ENCODE results near the gene TMEM145. TPM values are rescaled to one million over a fixed set of nuclear protein-coding genes. Genes with fewer than 3 reads are reported as not detected.

Gene TMEM145
- total and polyA plus RNA-seq, 9 of the 15 experiments (the other 6 are each of a cell fraction or from before 2014, with no cell fraction given), result 0.80 to 5.5 (median 1.9) TPM; not detected in 3

DNA sequence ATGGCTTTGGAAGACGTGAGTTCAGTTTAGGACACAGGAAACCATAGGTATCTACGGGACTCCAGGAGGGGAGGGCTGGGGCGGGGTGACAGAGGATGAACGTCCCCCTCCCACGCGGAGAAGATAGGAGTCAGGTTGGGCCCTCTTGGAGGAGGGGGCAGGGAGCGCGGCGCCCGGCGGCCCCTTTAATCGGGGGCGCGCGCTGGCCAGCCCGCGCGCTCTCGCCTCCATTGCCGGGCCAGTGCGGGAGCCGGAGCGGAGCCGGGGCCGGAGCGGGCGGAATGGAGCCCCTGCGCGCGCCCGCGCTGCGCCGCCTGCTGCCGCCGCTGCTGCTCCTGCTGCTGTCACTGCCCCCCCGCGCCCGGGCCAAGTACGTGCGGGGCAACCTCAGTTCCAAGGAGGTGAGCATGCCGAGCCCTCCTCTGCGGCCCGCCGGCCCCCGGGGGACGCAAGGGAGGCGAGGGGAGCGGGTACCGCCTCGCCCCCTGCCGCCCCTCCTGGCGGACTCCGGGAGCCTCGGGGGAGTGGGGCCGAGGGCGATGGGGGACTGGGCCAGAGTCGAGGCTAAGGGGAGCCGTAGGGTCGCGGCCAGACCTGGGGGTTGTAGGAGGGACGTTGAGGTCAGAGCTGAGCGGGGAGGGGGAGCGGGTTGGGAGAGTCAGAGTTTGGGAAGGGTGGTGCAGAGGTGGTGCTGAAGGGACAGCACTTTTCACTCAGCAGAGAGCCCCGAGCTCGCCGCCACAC, at the start of gene TMEM145 (continued):
- TF ChIP-seq, protein P1, sequence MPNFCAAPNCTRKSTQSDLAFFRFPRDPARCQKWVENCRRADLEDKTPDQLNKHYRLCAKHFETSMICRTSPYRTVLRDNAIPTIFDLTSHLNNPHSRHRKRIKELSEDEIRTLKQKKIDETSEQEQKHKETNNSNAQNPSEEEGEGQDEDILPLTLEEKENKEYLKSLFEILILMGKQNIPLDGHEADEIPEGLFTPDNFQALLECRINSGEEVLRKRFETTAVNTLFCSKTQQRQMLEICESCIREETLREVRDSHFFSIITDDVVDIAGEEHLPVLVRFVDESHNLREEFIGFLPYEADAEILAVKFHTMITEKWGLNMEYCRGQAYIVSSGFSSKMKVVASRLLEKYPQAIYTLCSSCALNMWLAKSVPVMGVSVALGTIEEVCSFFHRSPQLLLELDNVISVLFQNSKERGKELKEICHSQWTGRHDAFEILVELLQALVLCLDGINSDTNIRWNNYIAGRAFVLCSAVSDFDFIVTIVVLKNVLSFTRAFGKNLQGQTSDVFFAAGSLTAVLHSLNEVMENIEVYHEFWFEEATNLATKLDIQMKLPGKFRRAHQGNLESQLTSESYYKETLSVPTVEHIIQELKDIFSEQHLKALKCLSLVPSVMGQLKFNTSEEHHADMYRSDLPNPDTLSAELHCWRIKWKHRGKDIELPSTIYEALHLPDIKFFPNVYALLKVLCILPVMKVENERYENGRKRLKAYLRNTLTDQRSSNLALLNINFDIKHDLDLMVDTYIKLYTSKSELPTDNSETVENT (CRISPR knock-in tag; IDR thresholded peaks at IDR 0.05), result 0 out of 2 replicates have a peak, but pooled peaks have one; percentile 14
- no peak for TF ChIP-seq CHD7 (IDR thresholded peaks at IDR 0.05; ENCODE audit: low read depth, low read length)
- TF ChIP-seq, protein P2, sequence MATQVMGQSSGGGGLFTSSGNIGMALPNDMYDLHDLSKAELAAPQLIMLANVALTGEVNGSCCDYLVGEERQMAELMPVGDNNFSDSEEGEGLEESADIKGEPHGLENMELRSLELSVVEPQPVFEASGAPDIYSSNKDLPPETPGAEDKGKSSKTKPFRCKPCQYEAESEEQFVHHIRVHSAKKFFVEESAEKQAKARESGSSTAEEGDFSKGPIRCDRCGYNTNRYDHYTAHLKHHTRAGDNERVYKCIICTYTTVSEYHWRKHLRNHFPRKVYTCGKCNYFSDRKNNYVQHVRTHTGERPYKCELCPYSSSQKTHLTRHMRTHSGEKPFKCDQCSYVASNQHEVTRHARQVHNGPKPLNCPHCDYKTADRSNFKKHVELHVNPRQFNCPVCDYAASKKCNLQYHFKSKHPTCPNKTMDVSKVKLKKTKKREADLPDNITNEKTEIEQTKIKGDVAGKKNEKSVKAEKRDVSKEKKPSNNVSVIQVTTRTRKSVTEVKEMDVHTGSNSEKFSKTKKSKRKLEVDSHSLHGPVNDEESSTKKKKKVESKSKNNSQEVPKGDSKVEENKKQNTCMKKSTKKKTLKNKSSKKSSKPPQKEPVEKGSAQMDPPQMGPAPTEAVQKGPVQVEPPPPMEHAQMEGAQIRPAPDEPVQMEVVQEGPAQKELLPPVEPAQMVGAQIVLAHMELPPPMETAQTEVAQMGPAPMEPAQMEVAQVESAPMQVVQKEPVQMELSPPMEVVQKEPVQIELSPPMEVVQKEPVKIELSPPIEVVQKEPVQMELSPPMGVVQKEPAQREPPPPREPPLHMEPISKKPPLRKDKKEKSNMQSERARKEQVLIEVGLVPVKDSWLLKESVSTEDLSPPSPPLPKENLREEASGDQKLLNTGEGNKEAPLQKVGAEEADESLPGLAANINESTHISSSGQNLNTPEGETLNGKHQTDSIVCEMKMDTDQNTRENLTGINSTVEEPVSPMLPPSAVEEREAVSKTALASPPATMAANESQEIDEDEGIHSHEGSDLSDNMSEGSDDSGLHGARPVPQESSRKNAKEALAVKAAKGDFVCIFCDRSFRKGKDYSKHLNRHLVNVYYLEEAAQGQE (IDR thresholded peaks at IDR 0.05; ENCODE audit: borderline replicate concordance), result peak; percentile 98
- TF ChIP-seq, protein P2 (CRISPR knock-in tag; IDR thresholded peaks at IDR 0.05; ENCODE audit: low read depth), result peak; percentile 96

Data from K562 (cell line).